Caki2 (cell line): ENCODE measurements around the gene COQ6. TPM values are rescaled to one million over a fixed set of nuclear protein-coding genes. Genes with fewer than 3 reads are reported as not detected.
"Not testable (repeated sequence)": the region's sequence is repeated elsewhere in the genome, so short reads cannot be mapped to it uniquely, and the experiment has no call there.

Experiments
- DNase-seq: peaks from one replicate; pipeline ENCODE4 v3.0.0-alpha.2; 2015; ENCODE audit warnings: low read depth
- in situ Hi-C: cut with HindIII; loops from 2 replicates; pipeline ENCODE4 v1.10.0; 2016; ENCODE audit warnings: low sequenced_read_pairs, low pct_unique_long_range_greater_than_20kb, mixed read lengths
- total RNA-seq: library from RNA; depleted of rRNA; stranded (reverse); fragments of >200 nt; shearing (Covaris generic); gene quantifications from 2 replicates; pipeline ENCODE4 v1.2.3, GENCODE V29; 2014; ENCODE audit warnings: low replicate concordance; rRNA removed

Gene COQ6
- total RNA-seq, 1 experiment from 2014 or later, result 19.4 TPM

DNA sequence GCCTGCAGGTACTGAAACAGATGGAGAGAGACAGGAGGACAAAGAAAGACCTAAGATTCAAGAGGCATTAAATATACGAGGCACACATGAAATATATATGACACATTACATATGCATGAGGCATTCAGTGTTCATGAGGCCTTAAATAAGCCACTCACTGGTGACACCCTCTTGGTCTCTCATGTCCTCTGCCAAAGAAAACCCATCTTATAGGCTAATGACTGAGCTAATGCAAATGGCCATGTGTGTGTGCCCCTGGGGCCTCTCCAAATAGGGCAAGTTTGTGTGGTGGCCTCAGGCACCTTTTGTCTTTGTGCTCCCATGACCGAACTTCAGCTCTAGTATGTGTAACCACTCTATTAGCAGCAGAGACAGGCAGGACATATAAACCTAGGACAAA, 18.8 kb downstream of the COQ6 start:
- DNase-seq, result no peak
- in situ Hi-C loops, result no loop called here

DNA sequence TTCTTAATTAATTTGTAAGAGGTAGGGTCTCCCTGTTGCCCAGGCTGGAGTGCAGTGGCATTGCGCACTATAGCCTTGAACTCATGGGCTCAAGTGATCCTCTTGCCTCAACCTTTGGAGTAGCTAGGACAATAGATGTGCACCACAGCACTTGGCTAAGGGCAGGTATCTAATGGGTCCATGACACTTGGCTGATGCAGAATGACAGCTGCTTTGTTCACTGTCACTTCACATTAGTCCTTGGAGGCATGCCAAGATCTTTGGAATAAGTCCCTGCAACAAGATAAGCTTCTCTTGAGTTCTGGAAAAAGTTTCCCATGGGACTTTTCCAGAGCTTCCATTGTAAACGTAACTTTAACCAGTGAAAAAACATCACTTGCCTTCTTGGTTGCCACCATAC, 23.4 kb downstream of the COQ6 start:
- no peak for DNase-seq
- in situ Hi-C loops, result no loop called here

DNA sequence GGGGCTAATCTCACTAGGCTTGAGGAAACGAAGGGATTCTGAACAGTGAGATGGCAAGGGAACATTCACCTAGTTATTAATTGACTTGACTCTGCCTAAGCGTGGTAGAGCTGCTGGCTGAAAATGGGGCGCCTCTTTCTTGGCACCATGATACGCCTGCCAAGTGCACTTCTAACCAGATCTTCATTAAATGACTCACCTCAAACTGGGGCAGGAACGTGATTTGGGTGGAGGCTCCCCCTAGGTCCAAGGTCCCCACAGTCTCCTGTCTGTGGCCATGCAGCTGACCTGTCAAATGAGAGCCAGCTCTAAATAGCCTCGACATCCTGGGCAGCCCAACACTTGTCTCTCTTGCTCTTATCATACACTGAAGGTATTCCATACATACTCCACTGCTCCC, 26.0 kb downstream of the COQ6 start:
- in situ Hi-C loops, result no loop called here
- no peak for DNase-seq

DNA sequence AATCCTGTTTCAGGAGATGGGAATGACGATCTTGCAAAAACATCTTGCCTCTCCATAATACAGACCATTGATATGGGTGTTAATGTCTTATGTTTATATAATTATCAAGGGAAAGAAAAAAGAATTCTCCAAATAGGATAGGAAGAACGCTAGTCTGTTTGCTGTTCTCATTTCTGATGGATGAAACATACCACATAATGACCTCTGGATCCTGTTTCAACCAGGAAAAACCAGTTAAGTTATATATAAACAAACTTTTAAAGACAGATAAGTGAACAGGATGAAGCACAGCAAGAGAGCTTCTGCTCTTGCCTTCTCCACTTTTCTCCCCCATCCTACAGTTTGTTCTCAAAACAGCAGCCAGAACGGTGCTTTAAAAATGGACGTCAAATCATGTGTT, 27.8 kb downstream of the COQ6 start:
- in situ Hi-C loops, result no loop called here
- no peak for DNase-seq

DNA sequence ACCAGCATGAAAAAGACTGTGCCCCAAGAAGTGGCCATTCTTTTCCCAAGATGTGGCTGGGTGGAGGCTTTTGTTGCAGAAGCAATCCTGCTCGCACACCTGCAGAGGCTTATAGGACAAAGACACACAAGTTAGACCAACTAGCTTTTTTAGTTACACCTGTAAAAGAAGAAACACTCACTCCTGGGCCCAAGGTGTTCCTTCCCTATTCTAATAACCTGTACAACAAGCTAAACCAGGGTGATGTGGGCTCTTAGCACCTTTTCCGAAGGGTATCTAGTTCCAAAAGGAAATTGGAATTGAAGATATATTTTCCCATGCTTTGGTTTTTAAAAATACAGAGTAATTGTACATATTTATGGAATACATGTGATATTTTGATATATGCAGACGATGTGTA, 38.0 kb downstream of the COQ6 start:
- in situ Hi-C loops, result no loop called here
- DNase-seq, result no peak

DNA sequence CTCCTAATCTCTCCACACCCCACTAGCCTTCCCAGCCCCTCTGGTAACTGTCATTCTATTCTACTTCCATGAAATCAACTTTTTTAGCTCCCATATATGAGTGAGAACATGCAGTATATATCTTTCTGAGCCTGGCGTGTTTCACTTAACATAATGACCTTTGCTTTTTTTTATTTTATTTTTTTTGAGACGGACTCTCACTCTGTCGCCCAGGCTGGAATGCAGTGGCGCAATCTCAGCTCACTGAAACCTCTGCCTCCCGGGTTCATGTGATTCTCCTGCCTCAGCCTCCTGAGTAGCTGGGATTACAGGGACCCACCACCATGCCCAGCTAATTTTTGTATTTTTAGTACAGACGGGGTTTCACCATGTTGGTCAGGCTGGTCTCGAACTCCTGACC, 38.6 kb downstream of the COQ6 start:
- DNase-seq, in situ Hi-C loops: not testable (repeated sequence)

DNA sequence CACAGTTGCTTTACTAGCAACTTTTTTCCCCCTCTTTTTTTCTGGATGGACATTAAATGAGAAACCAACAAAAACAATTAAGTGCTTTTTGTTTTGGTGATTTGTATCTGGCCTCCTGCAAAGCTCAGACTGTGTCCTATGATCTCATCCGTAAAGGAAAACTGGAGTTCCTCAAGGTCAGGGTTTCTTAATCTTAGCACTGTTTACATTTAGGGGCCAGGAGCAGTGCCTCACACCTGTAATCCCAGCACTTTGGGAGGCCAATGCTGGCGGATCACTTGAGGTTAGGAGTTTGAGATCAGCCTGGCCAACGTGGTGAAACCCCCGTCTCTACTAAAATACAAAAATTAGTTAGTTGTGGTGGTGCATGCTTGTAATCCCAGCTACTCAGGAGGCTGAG, 41.0 kb downstream of the COQ6 start:
- no peak for DNase-seq
- in situ Hi-C loops, result no loop called here

DNA sequence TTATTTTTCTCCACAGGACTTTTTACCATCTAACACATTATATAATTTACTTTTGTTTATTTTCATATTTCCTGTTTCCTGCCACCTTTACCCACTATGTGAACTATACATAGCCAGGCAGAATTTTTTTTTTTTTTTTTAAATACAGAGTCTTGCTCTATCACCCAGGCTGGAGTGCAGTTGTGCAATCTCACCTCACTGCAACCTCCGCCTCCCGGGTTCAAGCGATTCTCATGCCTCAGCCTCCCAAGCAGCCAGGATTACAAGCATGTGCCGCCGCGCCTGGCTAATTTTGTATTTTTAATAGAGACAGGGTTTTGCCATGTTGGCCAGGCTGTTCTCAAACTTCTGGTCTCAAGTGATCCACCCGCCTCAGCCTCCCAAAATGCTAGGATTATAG, 44.8 kb downstream of the COQ6 start:
- in situ Hi-C loops, result not testable (repeated sequence)
- peak; percentile 55 for DNase-seq

DNA sequence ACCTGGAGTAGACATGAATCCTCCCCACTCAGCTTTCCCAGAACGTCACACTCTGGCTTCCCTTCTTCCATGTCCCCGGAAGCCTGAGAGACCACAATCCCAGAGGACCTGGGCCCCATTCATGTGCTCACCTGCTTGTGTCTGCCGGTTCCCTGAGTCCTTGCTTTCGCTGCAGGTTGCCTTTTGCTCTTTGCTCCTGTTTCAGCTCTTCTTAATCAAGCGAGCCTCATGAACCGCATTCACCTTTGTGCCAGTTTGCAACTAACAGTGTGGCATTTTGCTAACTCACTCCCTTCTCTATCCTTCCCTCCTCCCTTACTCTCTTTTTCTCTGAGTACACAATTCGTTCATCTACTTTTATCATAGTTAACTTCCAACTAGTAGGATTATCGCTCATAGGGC, 45.9 kb downstream of the COQ6 start:
- in situ Hi-C loops, result no loop called here

DNA sequence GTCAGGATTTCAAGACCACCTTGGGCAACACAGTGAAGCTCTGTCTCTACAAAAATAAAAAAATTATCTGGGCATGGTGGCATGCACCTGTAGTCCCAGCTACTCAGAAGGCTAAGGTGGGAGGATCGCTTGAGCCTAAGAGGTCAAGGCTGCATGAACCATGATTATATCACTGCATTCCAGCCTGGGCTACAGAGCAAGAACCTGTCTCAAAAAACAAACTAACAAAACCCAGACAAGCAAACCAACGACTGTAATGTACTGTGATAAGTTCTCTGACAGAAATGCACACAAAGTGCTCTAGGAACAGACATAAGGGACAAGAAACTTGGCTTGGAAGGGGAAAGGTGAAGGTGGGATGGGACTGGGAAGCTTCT, 46.6 kb downstream of the COQ6 start:
- in situ Hi-C loops, result no loop called here
- DNase-seq, result peak; percentile 36

More for the DNA sequence above, 45.9 kb downstream of the COQ6 start:
- peak; percentile 59 for DNase-seq

DNA sequence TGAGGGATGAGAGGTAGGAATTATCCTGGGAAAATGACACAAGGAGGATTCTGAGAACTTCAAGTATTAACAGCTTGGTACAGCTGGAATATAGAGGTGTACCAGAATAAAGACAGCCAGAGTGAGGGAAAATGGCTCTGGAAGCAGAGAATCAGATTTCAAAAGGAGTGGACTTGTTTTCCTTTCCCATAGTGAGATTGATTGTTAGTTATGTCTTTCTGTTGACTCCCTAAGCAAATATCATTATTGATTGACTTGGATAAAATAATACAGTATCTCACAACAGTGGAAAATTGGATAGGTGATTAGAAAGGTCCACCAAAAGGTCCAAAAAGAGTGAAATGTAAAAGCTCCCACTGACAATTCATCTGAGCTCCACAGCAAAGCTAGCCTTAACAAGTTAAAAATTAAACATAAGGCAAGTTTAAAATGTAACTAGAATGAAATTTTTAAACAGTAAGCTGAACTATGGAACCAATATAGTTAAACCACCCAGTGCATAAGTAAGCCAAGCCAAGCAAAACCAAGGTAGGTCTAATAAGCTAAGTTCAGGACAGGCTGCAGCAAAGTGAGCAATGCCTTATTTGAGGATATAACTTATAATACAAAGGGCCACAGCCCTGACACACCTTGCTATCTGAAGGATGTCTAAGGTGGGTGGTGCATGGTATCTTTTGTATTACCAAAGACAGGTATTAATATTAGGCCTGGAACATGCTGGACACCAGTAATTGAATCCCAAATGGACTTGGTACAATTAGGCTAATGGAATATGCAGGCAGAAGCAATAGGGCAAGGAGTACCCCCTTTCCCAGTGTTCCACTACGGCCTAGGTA, 47.2 kb downstream of the COQ6 start:
- in situ Hi-C loops, result no loop called here
- DNase-seq, result peak; percentile 52

DNA sequence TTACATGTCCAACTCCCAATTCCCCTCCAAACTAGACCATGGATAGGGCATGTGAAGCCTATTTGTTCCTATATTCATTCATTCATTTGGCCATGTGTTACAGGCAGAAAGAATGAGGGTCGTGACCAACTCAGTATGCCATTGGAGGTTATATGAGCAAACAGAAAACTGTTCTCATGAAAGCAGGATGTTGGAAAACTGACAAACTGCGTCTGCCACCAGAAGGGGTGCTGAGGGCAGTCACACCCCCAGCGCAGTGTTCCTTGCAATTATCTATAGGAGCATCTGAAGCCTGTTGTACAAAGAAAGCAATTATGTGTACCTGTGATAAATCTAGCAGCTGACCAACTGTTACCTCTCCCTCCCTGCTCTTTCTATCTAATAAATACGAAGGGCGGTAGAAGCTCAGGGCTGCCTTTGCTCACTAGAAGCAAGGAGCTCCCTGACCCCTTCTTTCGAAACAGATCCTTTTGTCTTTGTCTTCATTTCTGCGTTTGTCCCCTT, 47.9 kb downstream of the COQ6 start:
- in situ Hi-C loops, result no loop called here
- DNase-seq, result no peak

DNA sequence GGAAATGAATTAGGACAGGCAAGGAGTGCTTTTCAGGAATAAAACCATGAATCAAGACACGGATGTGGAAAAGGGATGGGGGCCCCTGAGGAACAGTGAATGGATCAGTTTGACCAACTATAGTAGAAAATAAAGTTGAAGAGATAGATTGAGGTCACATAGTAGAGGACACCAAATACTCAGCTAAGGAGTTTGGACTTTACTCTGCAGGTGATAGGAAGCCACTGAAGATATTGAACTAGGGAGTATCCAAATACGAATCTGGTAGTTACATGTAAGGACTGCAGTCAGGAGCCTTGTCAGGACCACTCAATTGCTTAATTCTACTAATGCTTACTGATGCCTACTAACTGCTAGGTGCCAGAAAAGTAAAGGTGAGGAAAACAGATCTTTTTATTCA, 48.6 kb downstream of the COQ6 start:
- in situ Hi-C loops, result no loop called here
- DNase-seq, result no peak

DNA sequence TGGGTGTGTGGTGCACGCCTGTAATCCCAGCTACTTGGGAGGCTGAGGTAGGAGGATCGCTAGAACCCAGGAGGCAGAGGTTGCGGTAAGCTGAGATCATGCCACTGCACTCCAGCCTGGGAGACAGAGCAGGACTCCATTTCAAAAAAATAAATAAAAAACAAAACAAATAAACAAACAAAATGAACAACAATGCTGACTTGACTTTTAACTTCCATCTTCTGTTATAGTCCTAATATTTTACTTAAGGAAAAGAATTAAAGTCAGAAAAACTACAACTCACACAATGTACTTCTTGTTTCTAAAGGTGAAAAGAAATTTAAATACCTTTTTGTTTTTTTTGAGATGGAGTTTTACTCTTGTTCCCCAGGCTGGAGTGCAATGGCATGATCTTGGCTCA, 55.6 kb downstream of the COQ6 start:
- DNase-seq, in situ Hi-C loops: not testable (repeated sequence)

DNA sequence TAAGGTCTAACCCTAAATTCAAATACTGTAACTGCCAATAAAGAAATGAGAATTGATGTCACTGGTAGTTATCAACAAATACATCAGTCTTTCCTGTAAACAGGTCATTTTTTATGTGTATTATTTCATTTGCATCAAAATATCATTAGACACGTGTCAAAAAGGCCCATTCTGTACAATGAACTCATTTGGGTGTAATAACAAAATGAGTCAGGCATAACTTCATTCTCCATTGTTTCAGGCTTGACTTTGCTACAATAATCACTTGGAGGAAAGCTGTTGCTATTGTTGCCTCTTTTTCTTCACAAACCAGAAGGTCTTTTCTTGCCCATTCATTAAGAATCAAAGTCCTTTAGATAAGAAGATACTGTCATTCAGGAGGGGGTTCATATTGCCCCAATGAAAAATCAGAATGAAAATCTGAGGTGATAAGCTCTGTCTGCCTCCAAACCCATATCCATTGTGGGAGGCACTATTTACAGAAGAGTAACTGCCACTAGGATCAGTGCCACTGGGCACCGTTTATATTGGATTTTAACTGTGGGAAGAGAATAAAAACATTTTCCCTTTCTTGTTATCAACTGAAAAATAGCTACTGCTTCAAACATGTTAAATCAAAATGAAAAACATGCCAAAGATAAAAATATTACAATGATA, 58.9 kb downstream of the COQ6 start:
- in situ Hi-C loops, result no loop called here
- DNase-seq, result no peak

Other genes starting within 250 kb of the COQ6 start
- 41.4 and 45.4 TPM in 2 replicates for gene PNMA1, start 235.9 kb upstream of the COQ6 start, total RNA-seq
- gene PTGR2, start 98.5 kb upstream of the COQ6 start, total RNA-seq, result 4.4 and 6.5 TPM in 2 replicates
- gene ZNF410, start 63.4 kb upstream of the COQ6 start, total RNA-seq, result 45.6 and 67.7 TPM in 2 replicates
- 1.8 and 2.8 TPM in 2 replicates for gene FAM161B, start 208 bp upstream of the COQ6 start, total RNA-seq
- gene ENTPD5, start 69.0 kb downstream of the COQ6 start, total RNA-seq, result 15.0 and 15.2 TPM in 2 replicates
- gene BBOF1, start 69.0 kb downstream of the COQ6 start, total RNA-seq, result 0.87 and 1.5 TPM in 2 replicates
- 20.0 and 20.1 TPM in 2 replicates for gene ALDH6A1, start 134.2 kb downstream of the COQ6 start, total RNA-seq
- 8.6 and 17.6 TPM in 2 replicates for gene LIN52, start 134.7 kb downstream of the COQ6 start, total RNA-seq